ENCODE measurements around the gene TMEM205. TPM values are rescaled to one million over a fixed set of nuclear protein-coding genes. Genes with fewer than 3 reads are reported as not detected.

Gene TMEM205
- total and polyA plus RNA-seq, 2 of the 13 experiments (the other 11 are each of a cell fraction or from before 2014, with no cell fraction given): 45.5 to 98.7 TPM

DNA sequence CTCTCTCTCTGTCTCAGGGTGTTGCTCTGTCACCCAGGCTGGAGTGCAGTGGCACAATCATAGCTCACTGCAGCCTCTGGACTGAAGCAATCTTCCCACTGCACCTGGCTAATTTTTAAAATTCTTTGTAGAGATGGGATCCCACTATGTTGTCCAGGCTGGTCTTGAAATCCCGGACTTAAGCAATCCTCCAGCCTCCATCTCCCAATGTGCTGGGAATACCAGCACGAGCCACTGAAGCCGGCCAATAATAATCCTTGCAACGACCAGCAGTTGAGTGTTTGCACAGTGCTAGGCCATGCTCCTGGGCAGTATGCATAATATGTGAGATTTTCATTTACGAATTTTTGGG is 38.7 kb upstream of the TMEM205 start (continued):
- TF ChIP-seq, protein P1, sequence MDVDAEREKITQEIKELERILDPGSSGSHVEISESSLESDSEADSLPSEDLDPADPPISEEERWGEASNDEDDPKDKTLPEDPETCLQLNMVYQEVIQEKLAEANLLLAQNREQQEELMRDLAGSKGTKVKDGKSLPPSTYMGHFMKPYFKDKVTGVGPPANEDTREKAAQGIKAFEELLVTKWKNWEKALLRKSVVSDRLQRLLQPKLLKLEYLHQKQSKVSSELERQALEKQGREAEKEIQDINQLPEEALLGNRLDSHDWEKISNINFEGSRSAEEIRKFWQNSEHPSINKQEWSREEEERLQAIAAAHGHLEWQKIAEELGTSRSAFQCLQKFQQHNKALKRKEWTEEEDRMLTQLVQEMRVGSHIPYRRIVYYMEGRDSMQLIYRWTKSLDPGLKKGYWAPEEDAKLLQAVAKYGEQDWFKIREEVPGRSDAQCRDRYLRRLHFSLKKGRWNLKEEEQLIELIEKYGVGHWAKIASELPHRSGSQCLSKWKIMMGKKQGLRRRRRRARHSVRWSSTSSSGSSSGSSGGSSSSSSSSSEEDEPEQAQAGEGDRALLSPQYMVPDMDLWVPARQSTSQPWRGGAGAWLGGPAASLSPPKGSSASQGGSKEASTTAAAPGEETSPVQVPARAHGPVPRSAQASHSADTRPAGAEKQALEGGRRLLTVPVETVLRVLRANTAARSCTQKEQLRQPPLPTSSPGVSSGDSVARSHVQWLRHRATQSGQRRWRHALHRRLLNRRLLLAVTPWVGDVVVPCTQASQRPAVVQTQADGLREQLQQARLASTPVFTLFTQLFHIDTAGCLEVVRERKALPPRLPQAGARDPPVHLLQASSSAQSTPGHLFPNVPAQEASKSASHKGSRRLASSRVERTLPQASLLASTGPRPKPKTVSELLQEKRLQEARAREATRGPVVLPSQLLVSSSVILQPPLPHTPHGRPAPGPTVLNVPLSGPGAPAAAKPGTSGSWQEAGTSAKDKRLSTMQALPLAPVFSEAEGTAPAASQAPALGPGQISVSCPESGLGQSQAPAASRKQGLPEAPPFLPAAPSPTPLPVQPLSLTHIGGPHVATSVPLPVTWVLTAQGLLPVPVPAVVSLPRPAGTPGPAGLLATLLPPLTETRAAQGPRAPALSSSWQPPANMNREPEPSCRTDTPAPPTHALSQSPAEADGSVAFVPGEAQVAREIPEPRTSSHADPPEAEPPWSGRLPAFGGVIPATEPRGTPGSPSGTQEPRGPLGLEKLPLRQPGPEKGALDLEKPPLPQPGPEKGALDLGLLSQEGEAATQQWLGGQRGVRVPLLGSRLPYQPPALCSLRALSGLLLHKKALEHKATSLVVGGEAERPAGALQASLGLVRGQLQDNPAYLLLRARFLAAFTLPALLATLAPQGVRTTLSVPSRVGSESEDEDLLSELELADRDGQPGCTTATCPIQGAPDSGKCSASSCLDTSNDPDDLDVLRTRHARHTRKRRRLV (CRISPR knock-in tag; IDR thresholded peaks at IDR 0.05): no peak
- TF ChIP-seq ZNF17 (CRISPR knock-in tag; IDR thresholded peaks at IDR 0.05) (no peak), ZMYM4 (CRISPR knock-in tag; IDR thresholded peaks at IDR 0.05) (no peak), CEBPG (CRISPR knock-in tag; IDR thresholded peaks at IDR 0.05) (0 out of 2 replicates have a peak, but pooled peaks have one; percentile 5), MTF2 (CRISPR knock-in tag; IDR thresholded peaks at IDR 0.05; ENCODE audit: borderline replicate concordance) (0 out of 2 replicates have a peak, but pooled peaks have one; percentile 1), FIP1L1 (IDR thresholded peaks at IDR 0.05; ENCODE audit: borderline replicate concordance, insufficient read depth, low read depth, low read length) (no peak), ZNF121 (CRISPR knock-in tag; IDR thresholded peaks at IDR 0.05) (peak; percentile 89)

DNA sequence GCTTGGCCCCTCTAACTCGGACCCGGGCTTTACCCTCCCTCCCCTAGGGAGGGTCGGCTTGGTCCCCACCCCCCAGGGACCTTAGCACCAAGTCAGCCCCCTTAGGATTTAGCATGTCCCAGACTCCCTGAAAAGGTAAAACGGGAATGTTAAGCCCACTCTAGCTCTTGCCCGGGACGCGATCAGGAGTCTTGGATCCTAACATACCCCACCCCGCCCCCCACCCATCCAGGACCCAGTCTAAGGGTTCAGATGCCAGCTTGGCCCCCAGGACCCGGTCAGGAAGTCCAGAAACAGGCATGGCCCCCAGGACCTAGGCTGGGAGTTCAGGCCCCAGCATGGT is 37.6 kb upstream of the TMEM205 start:
- POLR2A ChIA-PET: interaction anchor here (1.0 to 2.6 kb wide), 8 partner anchors 9 to 214 kb away, joined by 3 to 51 read pairs (median 5); partner anchors contain the start of genes CCDC159, ODAD3, PRKCSH and RGL3
- Histone ChIP-seq H3K9me3 (ENCODE audit: low read length) (no peaks in the 10 kb centered on the region), H3K79me2 (ENCODE audit: insufficient read depth, low read length) (no peaks in the 10 kb centered on the region), H3K36me3 (replicated peaks in 1 of 2; ENCODE audit: control insufficient read depth in 1 of 2, insufficient read depth in 2 of 2, low read length in 2 of 2) (no peaks in the 10 kb centered on the region), H3K4me2 (ENCODE audit: low read depth, low read length) (peak overlapping the region; percentile 91), H3K4me3 (replicated peaks in 1 of 3; ENCODE audit: insufficient read depth in 1 of 3, low read depth in 2 of 3, low read length in 3 of 3) (peak overlapping the region; percentile 51 to 77 (median 65)), H3K9ac (ENCODE audit: insufficient read depth, low read depth, low read length) (peak overlapping the region; percentile 34; the same call in 1 of the 2 replicates), H3K27me3 (ENCODE audit: control insufficient read depth in 1 of 2, insufficient read depth in 2 of 2, low read length in 2 of 2) (no peaks in the 10 kb centered on the region), H4K20me1 (ENCODE audit: insufficient read depth, low read length) (no peaks in the 10 kb centered on the region), H3K27ac (ENCODE audit: extremely low read length, insufficient read depth, low read length) (peak overlapping the region; percentile 46), H3K4me1 (ENCODE audit: insufficient read depth, low read length) (peaks cover 45% of the 10 kb centered on the region), H2AFZ (ENCODE audit: low read length) (no peak overlapping the region)
- BruUV-seq (replicated peaks): no TSS peak
- intact Hi-C loops (cut with micrococcal nuclease; ENCODE audit: unreplicated experiment): loop anchor here (5.0 kb wide), 1 partner anchor 39 kb away; no protein-coding TSS in a partner anchor
- 0% methylated on average over 3 of the region's 9 CpGs for WGBS (ENCODE audit: low lambda C conversion rate)
- in situ Hi-C loops (cut with HindIII; ENCODE audit: extremely low pct_ligation_motif_present, low pct_unique_long_range_greater_than_20kb): loop anchor here (5.0 kb wide), 2 partner anchors 39 to 99 kb away; partner anchors contain the start of gene ELAVL3
- no peak for FAIRE-seq
- no peak for DNase-seq (ENCODE audit: low spot score)
- ATAC-seq: no peak
- CTCF ChIA-PET (ENCODE audit: low intra/inter-chr PET ratio, low total read pairs): interaction anchor here (1.0 kb wide), 1 partner anchor 62 kb away, joined by 5 read pairs; no protein-coding TSS in a partner anchor
- TF ChIP-seq SMAD9 (CRISPR knock-in tag; IDR thresholded peaks at IDR 0.05): no peak
- TF ChIP-seq, protein P2, sequence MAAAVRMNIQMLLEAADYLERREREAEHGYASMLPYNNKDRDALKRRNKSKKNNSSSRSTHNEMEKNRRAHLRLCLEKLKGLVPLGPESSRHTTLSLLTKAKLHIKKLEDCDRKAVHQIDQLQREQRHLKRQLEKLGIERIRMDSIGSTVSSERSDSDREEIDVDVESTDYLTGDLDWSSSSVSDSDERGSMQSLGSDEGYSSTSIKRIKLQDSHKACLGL (CRISPR knock-in tag; IDR thresholded peaks at IDR 0.05): peak; percentile 26; the same call in 1 of the 2 replicates
